ENCODE measurements around the gene IGFBP7. TPM values are rescaled to one million over a fixed set of nuclear protein-coding genes. Genes with fewer than 3 reads are reported as not detected.
"Not testable (repeated sequence)": the region's sequence is repeated elsewhere in the genome, so short reads cannot be mapped to it uniquely, and the experiment has no call there.

The IGFBP7 gene
- polyA plus RNA-seq, 1 donor: 463 TPM

GRCh38 chr4:57075367-57075766 lies 34.8 kb downstream of the IGFBP7 start:
- no peak for DNase-seq

GRCh38 chr4:57074744-57075143 lies 35.4 kb downstream of the IGFBP7 start:
- DNase-seq: no peak

- DNase-seq: no peak
These were observed 36.6 kb downstream of the IGFBP7 start for GRCh38 chr4:57073559-57073958.

GRCh38 chr4:57071326-57071725 lies 38.9 kb downstream of the IGFBP7 start:
- no peak for DNase-seq

- no peak for DNase-seq
These were observed 39.7 kb downstream of the IGFBP7 start for GRCh38 chr4:57070461-57070860.

- no peak for DNase-seq
These were observed 41.8 kb downstream of the IGFBP7 start for GRCh38 chr4:57068237-57068981.

- no peak for DNase-seq
These were observed 44.3 kb downstream of the IGFBP7 start for GRCh38 chr4:57065730-57066482.

GRCh38 chr4:57064811-57065711 lies 45.1 kb downstream of the IGFBP7 start:
- DNase-seq: no peak

GRCh38 chr4:57064120-57064519 lies 46.1 kb downstream of the IGFBP7 start:
- no peak for DNase-seq

- DNase-seq: no peak
These were observed 46.7 kb downstream of the IGFBP7 start for GRCh38 chr4:57063518-57063917.

- no peak for DNase-seq
These were observed 48.8 kb downstream of the IGFBP7 start for GRCh38 chr4:57061395-57061794.

GRCh38 chr4:57060717-57061067 lies 49.5 kb downstream of the IGFBP7 start:
- not testable (repeated sequence) for DNase-seq

- no peak for DNase-seq
These were observed 50.1 kb downstream of the IGFBP7 start for GRCh38 chr4:57059890-57060716.

- DNase-seq: no peak
These were observed 54.3 kb downstream of the IGFBP7 start for GRCh38 chr4:57055886-57056285.

GRCh38 chr4:57053508-57053907 lies 56.7 kb downstream of the IGFBP7 start:
- DNase-seq: no peak

- no peak for DNase-seq
These were observed 58.7 kb downstream of the IGFBP7 start for GRCh38 chr4:57051524-57051923.

GRCh38 chr4:57051095-57051494 lies 59.1 kb downstream of the IGFBP7 start:
- no peak for DNase-seq

GRCh38 chr4:57048590-57049304 lies 61.4 kb downstream of the IGFBP7 start:
- DNase-seq: no peak

- DNase-seq: not testable (repeated sequence)
These were observed 63.1 kb downstream of the IGFBP7 start for GRCh38 chr4:57047046-57047445.

GRCh38 chr4:57044996-57045395 lies 65.2 kb downstream of the IGFBP7 start:
- DNase-seq: no peak

- DNase-seq: no peak
These were observed 65.9 kb downstream of the IGFBP7 start for GRCh38 chr4:57044279-57044678.
